Nephron (organoid): ENCODE measurements around the gene TMIE.

Source experiments
- H3K27ac Mint-ChIP-seq, 3 experiments: 2 replicates each; pipeline ENCODE4 v1.8.0; 2020; ENCODE audit warnings: mixed read lengths in 3 of 3, mild to moderate bottlenecking in 2 of 3, moderate library complexity in 1 of 3
- H3K27me3 Mint-ChIP-seq: 2 replicates; pipeline ENCODE4 v1.8.0; 2021; ENCODE audit warnings: low read depth, mild to moderate bottlenecking, moderate library complexity, mixed read lengths
- H3K36me3 Mint-ChIP-seq: 2 replicates; pipeline ENCODE4 v1.8.0; 2020; ENCODE audit warnings: low read depth, mixed read lengths
- H3K4me1 Mint-ChIP-seq: 2 replicates; pipeline ENCODE4 v1.8.0; 2020; ENCODE audit warnings: mixed read lengths
- H3K4me3 Mint-ChIP-seq, 3 experiments: 2 replicates each; pipeline ENCODE4 v1.8.0; 2020; ENCODE audit warnings: mild to moderate bottlenecking in 3 of 3, mixed read lengths in 3 of 3, moderate library complexity in 2 of 3
- H3K9me3 Mint-ChIP-seq: 2 replicates; pipeline ENCODE4 v1.8.0; 2020; ENCODE audit warnings: mixed read lengths
- CTCF ChIP-seq, 3 experiments: fragments of 200-600 bp; sonication (generic); IDR thresholded peaks; one replicate each; pipeline ENCODE4 v1.5.0; 2021; ENCODE audit warnings: antibody characterized with exemption in 3 of 3; ENCODE audit not compliant: unreplicated experiment in 3 of 3

Gene TMIE

GRCh38 chr3:46724424-46724823 is 23.2 kb downstream of the TMIE start:
- no peak overlapping the region for H3K4me3 Mint-ChIP-seq
- H3K27me3 Mint-ChIP-seq: no peaks in the 10 kb centered on the region
- H3K36me3 Mint-ChIP-seq: no peaks in the 10 kb centered on the region
- TF ChIP-seq CTCF (IDR thresholded peaks at IDR 0.05; ENCODE audit: unreplicated experiment in 3 of 3): no peak
- H3K27ac Mint-ChIP-seq: no peak overlapping the region
- H3K9me3 Mint-ChIP-seq: no peaks in the 10 kb centered on the region
- H3K4me1 Mint-ChIP-seq: peaks cover 16% of the 10 kb centered on the region

GRCh38 chr3:46725621-46726314 is 24.6 kb downstream of the TMIE start:
- TF ChIP-seq CTCF (IDR thresholded peaks at IDR 0.05; ENCODE audit: unreplicated experiment in 3 of 3): no peak
- no peaks in the 10 kb centered on the region for H3K27me3 Mint-ChIP-seq
- no peaks in the 10 kb centered on the region for H3K9me3 Mint-ChIP-seq
- H3K4me1 Mint-ChIP-seq: peaks cover 16% of the 10 kb centered on the region
- H3K4me3 Mint-ChIP-seq: peak overlapping the region in 1 of 3 experiments; percentile 14
- H3K36me3 Mint-ChIP-seq: no peaks in the 10 kb centered on the region
- H3K27ac Mint-ChIP-seq: peak overlapping the region; percentile 9 to 63 (median 58)

GRCh38 chr3:46729038-46729437 is 27.8 kb downstream of the TMIE start:
- Mint-ChIP-seq H3K27me3 (peaks cover 13% of the 10 kb centered on the region), H3K36me3 (no peaks in the 10 kb centered on the region), H3K4me1 (peaks cover 16% of the 10 kb centered on the region), H3K4me3 (no peak overlapping the region), H3K27ac (no peak overlapping the region), H3K9me3 (no peaks in the 10 kb centered on the region)
- no peak for TF ChIP-seq CTCF (IDR thresholded peaks at IDR 0.05; ENCODE audit: unreplicated experiment in 3 of 3)

GRCh38 chr3:46730819-46731218 is 29.6 kb downstream of the TMIE start:
- Mint-ChIP-seq H3K4me1 (peaks cover 6% of the 10 kb centered on the region), H3K4me3 (no peak overlapping the region), H3K27ac (no peak overlapping the region), H3K9me3 (no peaks in the 10 kb centered on the region), H3K36me3 (no peaks in the 10 kb centered on the region), H3K27me3 (peaks cover 22% of the 10 kb centered on the region)
- no peak for TF ChIP-seq CTCF (IDR thresholded peaks at IDR 0.05; ENCODE audit: unreplicated experiment in 3 of 3)

- no peak for TF ChIP-seq CTCF (IDR thresholded peaks at IDR 0.05; ENCODE audit: unreplicated experiment in 3 of 3)
- peaks cover 24% of the 10 kb centered on the region for H3K27me3 Mint-ChIP-seq
- no peaks in the 10 kb centered on the region for H3K4me1 Mint-ChIP-seq
- no peak overlapping the region for H3K4me3 Mint-ChIP-seq
- H3K36me3 Mint-ChIP-seq: no peaks in the 10 kb centered on the region
- H3K9me3 Mint-ChIP-seq: no peaks in the 10 kb centered on the region
- H3K27ac Mint-ChIP-seq: no peak overlapping the region
Measured at GRCh38 chr3:46731795-46732194, 30.6 kb downstream of the TMIE start.
